GM13976 (cell line): ENCODE data around the gene ST8SIA2.

ENCODE experiments used
- DNase-seq: peaks from one replicate; pipeline ENCODE4 v3.0.0; 2012; ENCODE audit warnings: low spot score
- CTCF ChIP-seq: IDR thresholded peaks from 2 replicates; pipeline ENCODE4 v1.5.1; 2012; ENCODE audit warnings: borderline replicate concordance, mild to moderate bottlenecking; ENCODE audit not compliant: insufficient read depth; ENCODE audit errors: extremely low read depth, missing control alignments, control extremely low read depth
- in situ Hi-C: fragments of 300-500 bp; cut with MboI; formaldehyde crosslinking; loops from one replicate; pipeline ENCODE4 v1.12.0; 2022; ENCODE audit warnings: low sequenced_read_pairs, mixed read lengths, inconsistent platforms; ENCODE audit not compliant: unreplicated experiment

ST8SIA2 gene

DNA sequence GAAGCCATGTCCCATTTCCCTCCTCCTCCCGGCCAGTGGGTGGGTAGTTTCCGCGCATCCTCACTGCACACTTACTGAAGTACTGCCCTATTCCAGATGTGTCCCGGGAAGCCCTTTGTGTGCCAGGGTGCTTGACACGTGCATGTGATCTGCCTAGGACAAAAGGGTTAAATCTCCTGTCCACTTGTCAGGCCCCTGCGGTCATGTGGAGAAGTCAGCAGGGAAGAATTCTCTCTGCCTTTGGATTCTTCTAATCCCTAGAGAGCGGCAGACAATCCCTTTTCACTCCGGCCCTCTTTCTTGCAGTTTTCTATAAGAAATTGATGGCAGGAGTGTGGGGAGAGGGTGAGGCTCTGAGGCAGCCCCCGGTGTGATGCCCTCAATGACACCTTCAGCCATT is 19.8 kb downstream of the ST8SIA2 start:
- in situ Hi-C loops, result no loop called here
- DNase-seq, result no peak
- no peak for TF ChIP-seq CTCF

DNA sequence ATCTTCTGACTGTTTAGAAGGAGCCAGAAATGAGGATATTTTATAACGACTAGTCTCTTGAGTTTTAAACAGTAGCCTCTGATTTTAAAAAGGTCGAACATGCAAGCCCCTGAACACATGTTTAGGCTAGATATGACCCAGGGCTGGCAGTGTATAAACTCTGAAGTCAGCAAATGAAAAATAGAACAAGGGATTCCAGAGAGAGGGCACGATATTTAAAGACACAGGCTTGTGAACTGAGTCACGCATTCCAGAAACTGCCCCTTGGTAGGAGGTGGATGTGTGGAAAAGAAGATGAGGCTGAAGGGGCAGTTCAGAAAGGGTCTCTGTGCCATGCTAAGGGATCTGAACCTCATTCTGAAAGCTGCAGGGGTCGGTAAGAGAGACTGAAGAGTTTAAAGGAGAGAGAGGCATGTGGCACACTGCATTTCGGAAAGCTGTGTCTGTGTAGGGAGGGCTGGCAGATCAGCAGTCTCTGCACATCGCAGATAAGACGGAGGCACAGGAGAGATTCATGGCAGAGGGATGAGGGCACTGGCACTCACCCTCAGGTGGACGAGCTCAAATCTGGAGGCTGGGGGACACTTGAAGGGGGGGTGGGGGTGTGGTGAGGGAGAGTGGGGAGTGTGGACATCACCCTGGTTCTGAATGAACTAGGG is 22.1 kb downstream of the ST8SIA2 start:
- in situ Hi-C loops, result no loop called here
- TF ChIP-seq CTCF, result no peak

GRCh38 chr15:92416557-92416956 is 22.9 kb downstream of the ST8SIA2 start:
- in situ Hi-C loops, result no loop called here
- TF ChIP-seq CTCF, result no peak
- DNase-seq, result no peak

More for the DNA sequence above, 22.1 kb downstream of the ST8SIA2 start:
- no peak for DNase-seq

DNA sequence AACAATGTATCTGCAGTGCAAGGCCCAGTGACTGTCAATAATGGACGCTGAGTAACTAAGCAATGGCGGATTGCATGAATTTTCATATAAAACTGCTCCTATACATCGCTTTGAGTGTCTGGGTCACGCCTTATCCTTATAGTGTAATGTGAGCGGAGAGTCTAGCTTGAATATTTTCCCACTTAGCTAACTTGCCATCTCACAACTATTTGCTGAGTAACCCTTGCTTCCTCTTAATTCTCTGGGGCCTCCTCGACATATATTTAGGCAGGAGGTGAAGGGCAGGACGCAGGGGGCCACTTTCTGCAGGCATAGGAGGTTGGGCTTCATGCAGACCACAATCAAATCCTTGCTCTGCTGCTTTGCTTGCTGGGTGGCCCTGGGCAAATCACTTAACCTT is 24.0 kb downstream of the ST8SIA2 start:
- in situ Hi-C loops, result no loop called here
- no peak for TF ChIP-seq CTCF
- no peak for DNase-seq

- no peak for DNase-seq
- in situ Hi-C loops, result no loop called here
- no peak for TF ChIP-seq CTCF
These were observed 25.2 kb downstream of the ST8SIA2 start for GRCh38 chr15:92418864-92419263.

DNA sequence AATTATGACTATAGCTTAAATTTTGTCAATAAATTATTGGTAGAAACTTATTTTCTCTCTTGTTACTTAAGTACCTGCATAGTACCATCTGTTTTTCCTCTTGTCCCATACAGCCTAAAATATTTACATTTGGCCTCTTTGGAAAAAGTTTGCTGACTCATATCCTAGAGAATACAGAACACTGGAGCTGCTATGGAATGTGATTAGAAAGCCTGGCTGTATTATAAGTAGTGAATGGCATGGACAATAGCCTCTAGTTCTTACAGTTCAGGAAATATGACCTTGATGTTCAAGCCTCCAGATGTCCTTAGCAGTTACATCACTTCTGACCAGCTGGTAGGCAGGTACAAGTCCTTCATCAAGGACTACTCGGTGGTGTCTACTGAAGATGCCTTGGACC is 28.3 kb downstream of the ST8SIA2 start:
- no peak for TF ChIP-seq CTCF
- in situ Hi-C loops, result no loop called here
- no peak for DNase-seq
